ENCODE data around the gene ORAI1. TPM values are rescaled to one million over a fixed set of nuclear protein-coding genes. Genes with fewer than 3 reads are reported as not detected.

The ORAI1 gene
- total and polyA plus RNA-seq, 2 experiments from 2014 or later: 4.9 to 14.2 TPM

DNA sequence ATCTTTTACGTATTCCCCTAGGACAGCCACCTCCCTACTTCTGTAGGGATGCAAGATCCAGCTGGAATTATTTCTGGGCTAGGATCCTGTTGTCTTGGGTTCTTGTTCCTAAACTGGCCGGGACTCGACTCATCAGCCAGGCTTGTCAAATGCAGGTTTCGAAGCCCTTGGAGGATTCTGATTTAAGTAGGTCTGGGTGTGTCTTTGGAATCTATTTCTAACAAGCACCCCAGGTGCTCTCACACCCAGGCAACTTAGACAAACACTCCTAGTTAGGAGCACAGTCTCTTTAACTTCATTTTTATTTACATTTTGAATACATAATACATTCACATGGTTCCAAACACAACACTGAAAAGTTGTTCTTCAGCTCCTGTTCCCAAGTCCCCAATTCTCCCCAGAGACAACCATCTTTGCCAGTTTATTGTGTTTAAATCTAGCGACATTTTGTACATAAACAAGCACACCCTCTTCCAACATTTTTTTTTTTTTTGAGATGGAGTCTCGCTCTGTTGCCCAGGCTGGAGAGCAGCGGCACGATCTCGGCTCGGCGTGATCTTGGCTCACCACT, 22.2 kb downstream of the ORAI1 start:
- no peak overlapping the region for H3K27ac ChIP-seq
- TF ChIP-seq EZH2phosphoT487 (IDR thresholded peaks at IDR 0.05; ENCODE audit: insufficient read depth, low read depth) (no peak), EZH2 (IDR thresholded peaks at IDR 0.05; ENCODE audit: insufficient read depth, poor library complexity, severe bottlenecking) (no peak)
- no peaks in the 10 kb centered on the region for H3F3A ChIP-seq (ENCODE audit: insufficient read depth)
- no peaks in the 10 kb centered on the region for H3K9me2 ChIP-seq (ENCODE audit: insufficient read depth)
- no peak overlapping the region for H2AFZ ChIP-seq
- in situ Hi-C loops (cut with MboI): no loop called here
- H3K9ac ChIP-seq: no peak overlapping the region
- no peak for DNase-seq
- no peaks in the 10 kb centered on the region for H3K9me3 ChIP-seq (ENCODE audit: low read depth)
- H4K20me1 ChIP-seq (ENCODE audit: insufficient read depth): no peaks in the 10 kb centered on the region
- no peaks in the 10 kb centered on the region for H3K36me3 ChIP-seq (ENCODE audit: low read depth)
- H3K79me2 ChIP-seq (ENCODE audit: insufficient read depth): no peaks in the 10 kb centered on the region
- no peaks in the 10 kb centered on the region for H3K4me1 ChIP-seq (ENCODE audit: insufficient read depth)
- H3K4me2 ChIP-seq (ENCODE audit: unreplicated experiment): no peak overlapping the region
- 94% methylated on average over 11 of the region's 11 CpGs for WGBS, 2 experiments (ENCODE audit: low coverage in 1 of 2, low lambda C conversion rate in 2 of 2, missing lambda C conversion rate in 2 of 2)
- no peaks in the 10 kb centered on the region for H3K27me3 ChIP-seq (replicated peaks; ENCODE audit: insufficient read depth)
- H3K4me3 ChIP-seq: no peak overlapping the region

DNA sequence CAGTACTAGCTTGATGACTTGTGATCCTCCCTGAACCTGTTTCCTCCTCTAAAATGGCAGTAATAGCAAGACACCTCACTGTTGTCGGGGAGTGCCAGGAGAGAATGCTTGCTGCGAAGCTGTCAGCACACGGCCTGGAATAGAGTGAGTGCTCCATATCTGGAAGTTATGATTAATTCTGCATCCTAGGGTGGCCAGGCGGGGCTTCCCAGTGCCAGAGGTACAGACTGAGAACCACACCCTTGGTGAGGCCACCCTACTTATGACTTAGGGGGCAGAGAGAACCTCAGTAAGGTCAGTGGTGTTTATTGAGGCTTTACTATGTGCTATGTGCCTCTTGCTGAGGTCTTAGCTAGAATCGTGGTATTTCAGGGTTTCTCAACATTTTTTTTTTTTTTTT, 23.0 kb downstream of the ORAI1 start:
- H3K4me1 ChIP-seq (ENCODE audit: insufficient read depth): no peaks in the 10 kb centered on the region
- in situ Hi-C loops (cut with MboI): no loop called here
- H4K20me1 ChIP-seq (ENCODE audit: insufficient read depth): no peaks in the 10 kb centered on the region
- 80 to 81% methylated on average over 5 of the region's 5 CpGs for whole genome bisulfite sequencing, 2 experiments (ENCODE audit: low coverage in 1 of 2, low lambda C conversion rate in 2 of 2, missing lambda C conversion rate in 2 of 2)
- no peak overlapping the region for H3K4me3 ChIP-seq
- no peak overlapping the region for H3K9ac ChIP-seq
- no peaks in the 10 kb centered on the region for H3K27me3 ChIP-seq (replicated peaks; ENCODE audit: insufficient read depth)
- no peak overlapping the region for H3K27ac ChIP-seq
- H3K36me3 ChIP-seq (ENCODE audit: low read depth): no peaks in the 10 kb centered on the region
- H3K9me3 ChIP-seq (ENCODE audit: low read depth): no peaks in the 10 kb centered on the region
- H3K9me2 ChIP-seq (ENCODE audit: insufficient read depth): no peaks in the 10 kb centered on the region
- H2AFZ ChIP-seq: no peak overlapping the region
- TF ChIP-seq EZH2phosphoT487 (IDR thresholded peaks at IDR 0.05; ENCODE audit: insufficient read depth, low read depth): no peak
- TF ChIP-seq EZH2 (IDR thresholded peaks at IDR 0.05; ENCODE audit: insufficient read depth, poor library complexity, severe bottlenecking): no peak
- no peak for DNase-seq
- no peaks in the 10 kb centered on the region for H3K79me2 ChIP-seq (ENCODE audit: insufficient read depth)
- H3F3A ChIP-seq (ENCODE audit: insufficient read depth): no peaks in the 10 kb centered on the region
- H3K4me2 ChIP-seq (ENCODE audit: unreplicated experiment): no peak overlapping the region

DNA sequence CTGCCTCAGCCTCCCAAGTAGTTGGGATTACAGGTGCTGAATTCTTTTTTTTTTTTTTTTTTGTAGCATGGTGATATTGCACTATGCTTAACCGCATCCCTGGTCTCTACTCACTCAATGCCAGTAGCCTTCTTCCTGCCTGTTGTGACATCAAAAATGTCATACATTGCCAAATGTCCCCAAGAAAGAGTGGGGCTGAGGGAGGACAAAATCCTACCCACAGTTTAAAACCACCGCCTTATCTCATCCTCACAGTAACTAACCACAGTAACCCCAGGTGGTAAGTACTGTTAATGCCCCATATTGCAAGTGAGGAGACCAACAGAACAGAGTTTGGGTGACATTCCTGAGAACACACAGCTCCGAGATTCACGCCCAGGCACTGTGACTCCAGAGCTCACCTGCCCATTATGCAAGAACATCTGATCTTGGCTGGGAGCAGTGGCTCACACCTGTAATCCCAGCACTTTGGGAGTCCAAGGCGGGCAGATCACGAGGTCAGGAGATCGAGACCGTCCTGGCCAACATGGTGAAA, 23.6 kb downstream of the ORAI1 start:
- in situ Hi-C loops (cut with MboI): no loop called here
- WGBS, 2 experiments (ENCODE audit: low coverage in 1 of 2, low lambda C conversion rate in 2 of 2, missing lambda C conversion rate in 2 of 2): 94 to 97% methylated on average over 8 of the region's 8 CpGs
- no peaks in the 10 kb centered on the region for H3K9me2 ChIP-seq (ENCODE audit: insufficient read depth)

DNA sequence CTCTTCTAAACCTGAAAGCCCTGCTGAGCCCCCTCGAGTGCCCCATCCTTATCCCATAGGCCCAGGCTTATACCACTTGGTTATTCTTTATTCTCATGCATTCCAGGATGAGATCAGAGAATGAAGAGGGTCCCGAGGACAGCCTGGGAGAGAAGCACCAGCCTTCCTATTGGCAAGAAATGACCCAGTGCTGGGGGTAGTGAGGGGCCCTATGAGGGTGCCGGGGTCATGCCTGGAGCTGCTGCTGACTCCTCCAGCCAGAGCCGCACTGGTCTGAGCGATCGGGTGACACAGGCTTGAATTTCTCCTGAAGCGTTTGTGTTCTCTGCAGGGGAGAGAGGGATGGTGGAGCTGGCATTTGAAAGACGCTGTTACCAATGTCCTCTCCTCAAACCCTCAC, 25.0 kb downstream of the ORAI1 start:
- Histone ChIP-seq H3K9ac (no peak overlapping the region), H3K4me3 (no peak overlapping the region), H3K4me1 (ENCODE audit: insufficient read depth) (no peaks in the 10 kb centered on the region), H3K79me2 (ENCODE audit: insufficient read depth) (no peaks in the 10 kb centered on the region), H3K27ac (no peak overlapping the region), H3K9me2 (ENCODE audit: insufficient read depth) (no peaks in the 10 kb centered on the region), H3K4me2 (ENCODE audit: unreplicated experiment) (no peak overlapping the region), H2AFZ (no peak overlapping the region), H3F3A (ENCODE audit: insufficient read depth) (no peaks in the 10 kb centered on the region), H3K9me3 (ENCODE audit: low read depth) (no peaks in the 10 kb centered on the region), H3K36me3 (ENCODE audit: low read depth) (no peaks in the 10 kb centered on the region), H4K20me1 (ENCODE audit: insufficient read depth) (no peaks in the 10 kb centered on the region), H3K27me3 (replicated peaks; ENCODE audit: insufficient read depth) (no peaks in the 10 kb centered on the region)
- no peak for DNase-seq
- in situ Hi-C loops (cut with MboI): no loop called here
- WGBS, 2 experiments (ENCODE audit: low coverage in 1 of 2, low lambda C conversion rate in 2 of 2, missing lambda C conversion rate in 2 of 2): 90 to 96% methylated on average over 8 of the region's 8 CpGs
- TF ChIP-seq EZH2 (IDR thresholded peaks at IDR 0.05; ENCODE audit: insufficient read depth, poor library complexity, severe bottlenecking): no peak
- TF ChIP-seq EZH2phosphoT487 (IDR thresholded peaks at IDR 0.05; ENCODE audit: insufficient read depth, low read depth): no peak

More for the DNA sequence above, 23.6 kb downstream of the ORAI1 start:
- H3K9me3 ChIP-seq (ENCODE audit: low read depth): no peaks in the 10 kb centered on the region
- H3K4me1 ChIP-seq (ENCODE audit: insufficient read depth): no peaks in the 10 kb centered on the region
- H3K36me3 ChIP-seq (ENCODE audit: low read depth): no peaks in the 10 kb centered on the region
- no peaks in the 10 kb centered on the region for H3F3A ChIP-seq (ENCODE audit: insufficient read depth)
- H3K9ac ChIP-seq: no peak overlapping the region
- H3K4me3 ChIP-seq: no peak overlapping the region
- H4K20me1 ChIP-seq (ENCODE audit: insufficient read depth): no peaks in the 10 kb centered on the region
- H3K27me3 ChIP-seq (replicated peaks; ENCODE audit: insufficient read depth): no peaks in the 10 kb centered on the region
- no peak overlapping the region for H3K27ac ChIP-seq
- TF ChIP-seq EZH2phosphoT487 (IDR thresholded peaks at IDR 0.05; ENCODE audit: insufficient read depth, low read depth) (no peak), EZH2 (IDR thresholded peaks at IDR 0.05; ENCODE audit: insufficient read depth, poor library complexity, severe bottlenecking) (no peak)
- DNase-seq: no peak
- H2AFZ ChIP-seq: no peak overlapping the region
- H3K79me2 ChIP-seq (ENCODE audit: insufficient read depth): no peaks in the 10 kb centered on the region
- H3K4me2 ChIP-seq (ENCODE audit: unreplicated experiment): no peak overlapping the region
